Stromal cell of bone marrow (primary cell): ENCODE results near the gene HEXIM1.

Experiments
- DNase-seq: peaks from one replicate; pipeline ENCODE4 v3.0.0-alpha.2; 2012; ENCODE audit warnings: low read depth

Gene HEXIM1

GRCh38 chr17:45129940-45130680, 18.2 kb upstream of the HEXIM1 start:
- DNase-seq = no peak

- no peak for DNase-seq
Measured at GRCh38 chr17:45130681-45131615, 17.3 kb upstream of the HEXIM1 start.

- no peak for DNase-seq
Measured at GRCh38 chr17:45131616-45132319, 16.5 kb upstream of the HEXIM1 start.

- DNase-seq = no peak
Measured at GRCh38 chr17:45132320-45132571, 16.0 kb upstream of the HEXIM1 start, which contains the start of gene PLCD3. PLCD3 (minus strand) TSS chr17:45132515; CDS start chr17:45132410, 105 bp downstream.

- peak; percentile 48 for DNase-seq
Measured at GRCh38 chr17:45132572-45133463, 15.5 kb upstream of the HEXIM1 start.

GRCh38 chr17:45135192-45135977, 12.9 kb upstream of the HEXIM1 start, which contains the start of gene ACBD4:
ACBD4 (plus strand) TSS chr17:45135687; CDS start chr17:45136145, 458 bp downstream.
- peak; percentile 94 for DNase-seq

GRCh38 chr17:45135978-45136791, 12.1 kb upstream of the HEXIM1 start:
- DNase-seq = no peak

- DNase-seq = no peak
Measured at GRCh38 chr17:45136846-45137560, 11.3 kb upstream of the HEXIM1 start.

- no peak for DNase-seq
Measured at GRCh38 chr17:45137561-45138305, 10.5 kb upstream of the HEXIM1 start.

GRCh38 chr17:45138911-45139532, 9.3 kb upstream of the HEXIM1 start:
- no peak for DNase-seq

GRCh38 chr17:45139533-45139920, 8.7 kb upstream of the HEXIM1 start:
- no peak for DNase-seq

- no peak for DNase-seq
Measured at GRCh38 chr17:45143094-45143670, 5.1 kb upstream of the HEXIM1 start.

- DNase-seq = peak; percentile 76
Measured at GRCh38 chr17:45143767-45144198, 4.5 kb upstream of the HEXIM1 start.

- DNase-seq = no peak
Measured at GRCh38 chr17:45144199-45145034, 3.9 kb upstream of the HEXIM1 start.

GRCh38 chr17:45145035-45145389, 3.3 kb upstream of the HEXIM1 start:
- no peak for DNase-seq

- no peak for DNase-seq
Measured at GRCh38 chr17:45146166-45146565, 2.1 kb upstream of the HEXIM1 start.

- no peak for DNase-seq
Measured at GRCh38 chr17:45146592-45146889, 1.7 kb upstream of the HEXIM1 start.
